Lower lobe of right lung (tissue), 2 donors: Measurements from ENCODE around the gene NCOA6. TPM values are rescaled to one million over a fixed set of nuclear protein-coding genes. Genes with fewer than 3 reads are reported as not detected.
"Not testable (repeated sequence)": the region's sequence is repeated elsewhere in the genome, so short reads cannot be mapped to it uniquely, and the experiment has no call there.

Source experiments
- ATAC-seq, 2 donors: fragments of 200-7000 bp; cut with Tn5 transposase; one replicate each; pipeline ENCODE4 v1.9.1; 2020 to 2022; ENCODE audit warnings: mild to moderate bottlenecking in 2 of 2, moderate library complexity in 2 of 2
- DNase-seq: peaks from one replicate; pipeline ENCODE4 v3.0.0-alpha.2; 2020
- H3K27ac ChIP-seq: fragments of 200-600 bp; one replicate; pipeline ENCODE4 v1.8.0; 2022
- H3K27me3 ChIP-seq: fragments of 200-600 bp; one replicate; pipeline ENCODE4 v1.8.0; 2022; ENCODE audit warnings: low read depth
- H3K36me3 ChIP-seq: fragments of 200-600 bp; one replicate; pipeline ENCODE4 v1.8.0; 2022; ENCODE audit warnings: mild to moderate bottlenecking
- H3K4me1 ChIP-seq: fragments of 200-600 bp; one replicate; pipeline ENCODE4 v1.8.0; 2022
- H3K4me3 ChIP-seq: fragments of 200-600 bp; one replicate; pipeline ENCODE4 v1.8.0; 2022; ENCODE audit warnings: mild to moderate bottlenecking
- H3K9me3 ChIP-seq: fragments of 200-600 bp; one replicate; pipeline ENCODE4 v1.8.0; 2022
- CTCF ChIP-seq: fragments of 200-600 bp; IDR thresholded peaks from one replicate; pipeline ENCODE4 v1.8.0; 2022; ENCODE audit warnings: antibody characterized with exemption, mild to moderate bottlenecking
- intact Hi-C: fragments of 100-400 bp; cut with DNase I; formaldehyde crosslinking; loops from one replicate; pipeline ENCODE4 v1.11.0; 2022
- total RNA-seq: library from RNA; stranded (reverse); fragmentation: NEBNext Ultra II Directional; extraction: Animal tissue kit (Norgen Biotek cat#: 25700); gene quantifications from one replicate; pipeline ENCODE4 v1.2.1, GENCODE V29; 2021
- donor health status: DM: no; HTN: yes; CAD: no; lungs with severe emphysema.

The NCOA6 gene
- total RNA-seq, 1 donor from 2014 or later: 27.1 TPM

- Histone ChIP-seq H3K36me3 (no peaks in the 10 kb centered on the region), H3K9me3 (no peaks in the 10 kb centered on the region), H3K4me1 (peaks cover 55% of the 10 kb centered on the region), H3K4me3 (no peak overlapping the region), H3K27me3 (no peaks in the 10 kb centered on the region), H3K27ac (no peak overlapping the region)
- no peak for TF ChIP-seq CTCF
- no peak for ATAC-seq
- no peak for DNase-seq
- intact Hi-C loops: no loop called here
Observed at GRCh38 chr20:34820805-34821578, 4.5 kb downstream of the NCOA6 start.

GRCh38 chr20:34817801-34818200, 7.7 kb downstream of the NCOA6 start:
- intact Hi-C loops: no loop called here
- TF ChIP-seq CTCF: no peak
- Histone ChIP-seq H3K27me3 (no peaks in the 10 kb centered on the region), H3K27ac (no peak overlapping the region), H3K9me3 (no peaks in the 10 kb centered on the region), H3K4me3 (no peak overlapping the region), H3K4me1 (peaks cover 36% of the 10 kb centered on the region), H3K36me3 (no peaks in the 10 kb centered on the region)
- ATAC-seq (no peak), DNase-seq (no peak)

- no peaks in the 10 kb centered on the region for H3K9me3 ChIP-seq
- TF ChIP-seq CTCF: no peak
- intact Hi-C loops: no loop called here
- ATAC-seq (no peak), DNase-seq (no peak)
- no peaks in the 10 kb centered on the region for H3K27me3 ChIP-seq
- H3K27ac ChIP-seq: no peak overlapping the region
- no peaks in the 10 kb centered on the region for H3K36me3 ChIP-seq
- peaks cover 28% of the 10 kb centered on the region for H3K4me1 ChIP-seq
- no peak overlapping the region for H3K4me3 ChIP-seq
Observed at GRCh38 chr20:34817072-34817471, 8.4 kb downstream of the NCOA6 start.

GRCh38 chr20:34815636-34816035, 9.8 kb downstream of the NCOA6 start:
- no peak for DNase-seq
- Histone ChIP-seq H3K9me3 (no peaks in the 10 kb centered on the region), H3K4me1 (peaks cover 18% of the 10 kb centered on the region), H3K27ac (no peak overlapping the region), H3K36me3 (no peaks in the 10 kb centered on the region), H3K4me3 (no peak overlapping the region), H3K27me3 (no peaks in the 10 kb centered on the region)
- no peak for ATAC-seq
- no peak for TF ChIP-seq CTCF
- intact Hi-C loops: no loop called here

GRCh38 chr20:34808583-34808982, 16.9 kb downstream of the NCOA6 start:
- DNase-seq (no peak), ATAC-seq (no peak)
- H3K4me3 ChIP-seq: no peak overlapping the region
- H3K4me1 ChIP-seq: peaks cover 26% of the 10 kb centered on the region
- no peak overlapping the region for H3K27ac ChIP-seq
- no peaks in the 10 kb centered on the region for H3K36me3 ChIP-seq
- no peaks in the 10 kb centered on the region for H3K27me3 ChIP-seq
- intact Hi-C loops: no loop called here
- no peak for TF ChIP-seq CTCF
- H3K9me3 ChIP-seq: no peaks in the 10 kb centered on the region

- H3K9me3 ChIP-seq, intact Hi-C loops, H3K27me3 ChIP-seq, H3K36me3 ChIP-seq, DNase-seq, H3K27ac ChIP-seq, ATAC-seq, H3K4me3 ChIP-seq: not testable (repeated sequence)
- H3K4me1 ChIP-seq: peaks cover 26% of the 10 kb centered on the region
Observed at GRCh38 chr20:34807944-34808465, 17.4 kb downstream of the NCOA6 start.
